OCI-LY3 (cell line): ENCODE measurements around the gene KIFBP.

Experiments used
- H2AFZ ChIP-seq: fragments of 200-600, 300-600 bp; shearing (Covaris generic); 2 replicates; pipeline ENCODE4 v1.6.0; 2014; ENCODE audit warnings: antibody characterized with exemption, low read depth, low read length
- H3K27ac ChIP-seq: fragments of 200-600, 300-600 bp; sonication (generic); 2 replicates; pipeline ENCODE4 v1.5.1; 2014; ENCODE audit warnings: mild to moderate bottlenecking, low read length, moderate library complexity, mixed read lengths
- H3K27me3 ChIP-seq: fragments of 200-600, 300-600 bp; sonication (generic); 2 replicates; pipeline ENCODE4 v1.6.1; 2014; ENCODE audit warnings: low read depth, low read length, mixed read lengths
- H3K36me3 ChIP-seq: fragments of 200-600, 300-600 bp; sonication (generic); replicated peaks from 2 replicates; pipeline ENCODE3; 2014; ENCODE audit warnings: low read depth, low read length, mixed read lengths
- H3K4me1 ChIP-seq: fragments of 300-600, 200-600 bp; sonication (generic); 2 replicates; pipeline ENCODE4 v1.6.1; 2014; ENCODE audit warnings: low read length, mixed read lengths
- H3K4me2 ChIP-seq: fragments of 200-600, 300-600 bp; sonication (generic); 2 replicates; pipeline ENCODE4 v1.6.1; 2014; ENCODE audit warnings: low read length, mixed read lengths
- H3K4me3 ChIP-seq: fragments of 300-600, 200-600 bp; sonication (generic); 2 replicates; pipeline ENCODE4 v1.5.1; 2014; ENCODE audit warnings: antibody characterized with exemption, mild to moderate bottlenecking, low read length, moderate library complexity
- H3K79me2 ChIP-seq: fragments of 300-600, 200-600 bp; shearing (Covaris generic); 2 replicates; pipeline ENCODE4 v1.6.1; 2014; ENCODE audit warnings: mild to moderate bottlenecking, low read length, mixed read lengths
- H3K9ac ChIP-seq: fragments of 300-600, 200-600 bp; shearing (Covaris generic); 2 replicates; pipeline ENCODE4 v1.6.0; 2014; ENCODE audit warnings: mild to moderate bottlenecking, low read length, moderate library complexity
- H3K9me3 ChIP-seq: fragments of 200-600, 300-600 bp; shearing (Covaris generic); 2 replicates; pipeline ENCODE4 v1.6.1; 2014; ENCODE audit warnings: low read length, mixed read lengths; ENCODE audit not compliant: insufficient read depth
- H4K20me1 ChIP-seq: fragments of 200-600, 300-600 bp; sonication (generic); 2 replicates; pipeline ENCODE4 v1.6.1; 2016; ENCODE audit warnings: low read length, mixed read lengths; ENCODE audit not compliant: insufficient read depth
- CTCF ChIP-seq: fragments of 200-600, 300-600 bp; sonication (generic); IDR thresholded peaks from 2 replicates; pipeline ENCODE4 v1.5.1; 2014; ENCODE audit warnings: antibody characterized with exemption, low read length, low read depth
- EZH2phosphoT487 ChIP-seq: fragments of 200-600 bp; shearing (Covaris generic); IDR thresholded peaks from 2 replicates; pipeline ENCODE4 v1.6.1; 2018; ENCODE audit warnings: antibody characterized with exemption, mixed run types, low read depth

Gene KIFBP

GRCh38 chr10:69062901-69063300 is 74.3 kb downstream of the KIFBP start:
- no peak overlapping the region for H3K4me2 ChIP-seq

DNA sequence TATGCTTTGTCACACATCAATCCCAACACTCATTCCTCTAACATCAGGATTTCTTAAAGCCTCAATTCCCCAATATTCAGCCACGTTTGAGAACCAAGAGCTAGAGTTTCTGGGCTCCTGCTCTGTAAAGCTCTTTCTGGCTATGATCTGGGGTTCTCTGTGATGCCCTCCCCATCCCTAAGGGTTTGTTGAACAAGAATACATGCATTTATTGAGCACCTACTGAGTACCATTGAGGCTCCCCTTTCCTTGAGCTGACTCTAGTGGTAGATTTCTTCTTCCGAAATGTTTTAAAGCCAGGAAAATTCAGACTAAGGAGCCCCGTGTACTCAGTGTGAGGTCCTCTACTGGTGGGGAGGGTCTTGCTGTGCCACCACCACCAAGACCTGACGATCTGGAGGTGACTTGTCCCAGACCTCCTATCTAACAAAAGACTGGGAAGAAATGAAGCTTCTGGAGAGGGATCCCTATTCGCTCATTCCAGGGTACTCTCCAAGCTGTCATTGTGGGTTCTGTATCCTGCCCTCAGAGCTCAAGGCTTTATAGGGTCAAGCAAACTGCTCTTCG is 76.2 kb downstream of the KIFBP start:
- Histone ChIP-seq H3K4me2 (peak overlapping the region; percentile 56; the same call in 1 of the 2 replicates), H3K27ac (no peak overlapping the region), H2AFZ (no peak overlapping the region), H3K9me3 (no peaks in the 10 kb centered on the region), H3K4me1 (peaks cover 33% of the 10 kb centered on the region), H3K36me3 (no peaks in the 10 kb centered on the region), H4K20me1 (no peaks in the 10 kb centered on the region), H3K4me3 (no peak overlapping the region), H3K27me3 (no peaks in the 10 kb centered on the region), H3K9ac (no peak overlapping the region), H3K79me2 (no peaks in the 10 kb centered on the region)
- TF ChIP-seq CTCF (0 out of 2 replicates have a peak, but pooled peaks have one; percentile 23), EZH2phosphoT487 (no peak)

More at GRCh38 chr10:69062901-69063300, 74.3 kb downstream of the KIFBP start:
- Histone ChIP-seq H2AFZ (no peak overlapping the region), H3K9ac (no peak overlapping the region), H3K4me3 (no peak overlapping the region), H3K27me3 (no peaks in the 10 kb centered on the region), H3K27ac (no peak overlapping the region), H3K4me1 (peaks cover 34% of the 10 kb centered on the region), H3K79me2 (no peaks in the 10 kb centered on the region), H4K20me1 (no peaks in the 10 kb centered on the region), H3K36me3 (no peaks in the 10 kb centered on the region), H3K9me3 (no peaks in the 10 kb centered on the region)
- TF ChIP-seq CTCF (no peak), EZH2phosphoT487 (no peak)

GRCh38 chr10:69065406-69066361 is 77.1 kb downstream of the KIFBP start:
- Histone ChIP-seq H2AFZ (no peak overlapping the region), H3K79me2 (no peaks in the 10 kb centered on the region), H3K9ac (peak overlapping the region; percentile 39; the same call in 1 of the 2 replicates)

More at GRCh38 chr10:69065406-69066361, 77.1 kb downstream of the KIFBP start:
- peak overlapping the region; percentile 72 for H3K27ac ChIP-seq
- TF ChIP-seq EZH2phosphoT487 (no peak), CTCF (no peak)
- no peaks in the 10 kb centered on the region for H3K9me3 ChIP-seq
- H3K36me3 ChIP-seq: no peaks in the 10 kb centered on the region
- peaks cover 33% of the 10 kb centered on the region for H3K4me1 ChIP-seq
- peak overlapping the region; percentile 56 for H3K4me2 ChIP-seq
- no peaks in the 10 kb centered on the region for H3K27me3 ChIP-seq
- peak overlapping the region; percentile 9; the same call in 1 of the 2 replicates for H3K4me3 ChIP-seq
- H4K20me1 ChIP-seq: no peaks in the 10 kb centered on the region
